ENCODE data around the gene ADARB2.
"Not testable (repeated sequence)": the region's sequence is repeated elsewhere in the genome, so short reads cannot be mapped to it uniquely, and the experiment has no call there.

Gene ADARB2

DNA sequence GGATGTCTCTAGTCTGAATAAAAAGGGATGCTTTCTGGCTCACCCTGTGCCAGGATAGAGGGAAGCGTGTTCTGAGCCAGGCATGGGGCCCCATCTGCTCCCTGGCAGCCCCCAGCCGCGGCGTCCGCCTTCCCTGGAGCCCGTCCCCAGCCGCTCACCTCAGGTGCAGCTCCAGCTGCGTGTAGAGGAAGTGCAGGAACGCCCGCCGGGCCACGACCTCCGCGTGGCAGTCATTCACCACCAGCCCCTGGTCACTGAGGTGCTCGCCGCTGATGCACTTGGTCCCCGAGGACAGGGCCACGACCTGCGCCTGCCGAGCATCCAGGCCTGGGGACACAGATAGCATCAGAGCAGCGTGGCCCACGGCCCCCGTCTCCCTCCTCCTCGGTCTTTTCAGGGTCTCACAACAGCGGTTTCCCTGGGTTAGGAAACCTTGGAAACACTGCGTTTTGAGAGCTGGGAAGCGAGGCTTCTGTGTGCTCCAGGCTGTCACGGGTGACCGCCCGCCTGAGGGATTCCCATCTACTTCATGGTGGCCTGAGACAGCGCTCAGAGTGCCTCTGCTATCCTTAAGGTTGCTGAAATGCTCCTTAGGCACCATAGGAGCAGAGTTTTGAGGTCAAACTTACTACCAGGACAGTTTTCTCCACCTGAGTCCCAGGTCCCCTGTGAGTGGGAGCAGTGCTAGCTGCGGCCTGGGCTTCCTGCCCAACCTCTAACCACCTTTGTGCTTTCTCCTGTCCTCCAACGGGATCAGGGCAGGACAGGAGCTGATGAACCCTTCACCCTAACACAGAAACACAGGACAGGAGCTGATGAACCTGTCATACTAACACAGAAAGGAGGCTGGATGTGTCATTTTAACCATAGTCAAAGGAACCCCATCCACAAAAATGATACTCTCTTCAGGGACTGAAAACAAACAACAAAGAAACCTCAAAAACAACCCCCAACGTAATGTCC, 495.1 kb downstream of the ADARB2 start:
- H3K4me1 Mint-ChIP-seq (ENCODE audit: low read depth) = peaks cover 7% of the 10 kb centered on the region
- H3K9me3 Mint-ChIP-seq = peaks cover 4% of the 10 kb centered on the region
- no peak overlapping the region for H3K4me3 Mint-ChIP-seq
- H3K27ac Mint-ChIP-seq = no peak overlapping the region
- H3K27me3 Mint-ChIP-seq = peaks cover 19% of the 10 kb centered on the region
- no peaks in the 10 kb centered on the region for H3K36me3 Mint-ChIP-seq (ENCODE audit: low read depth)

DNA sequence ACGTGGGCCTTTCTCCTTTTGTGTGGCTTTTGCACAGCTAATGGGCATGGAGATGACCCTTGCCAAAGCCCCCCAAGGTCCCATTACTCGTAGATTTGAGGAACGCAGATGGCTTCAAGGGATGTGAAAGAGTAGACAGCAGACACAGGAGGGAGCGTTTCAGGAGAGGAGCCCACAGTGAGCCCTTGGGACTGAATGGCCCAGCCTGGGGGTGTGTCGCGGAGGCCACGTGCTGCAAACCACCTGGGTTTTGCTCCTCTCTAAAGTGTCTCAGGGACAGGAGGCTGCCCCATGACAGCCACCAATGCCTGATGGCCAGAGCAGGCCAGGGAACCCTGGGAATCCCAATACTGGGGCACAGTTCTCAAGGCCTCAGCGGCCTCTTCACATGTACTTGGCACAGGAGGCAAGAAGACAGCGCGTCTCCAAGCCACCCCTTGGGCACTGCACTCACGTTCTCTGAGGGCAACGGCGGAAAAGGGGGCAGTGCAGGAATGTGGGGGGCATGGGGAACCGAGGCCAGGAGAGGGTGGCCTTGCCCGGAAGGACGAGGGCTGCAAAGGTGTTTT, 495.9 kb downstream of the ADARB2 start:
- Mint-ChIP-seq H3K9me3 (peaks cover 4% of the 10 kb centered on the region), H3K4me1 (ENCODE audit: low read depth) (peaks cover 7% of the 10 kb centered on the region), H3K4me3 (no peak overlapping the region), H3K27me3 (peaks cover 13% of the 10 kb centered on the region), H3K27ac (no peak overlapping the region), H3K36me3 (ENCODE audit: low read depth) (no peaks in the 10 kb centered on the region)

DNA sequence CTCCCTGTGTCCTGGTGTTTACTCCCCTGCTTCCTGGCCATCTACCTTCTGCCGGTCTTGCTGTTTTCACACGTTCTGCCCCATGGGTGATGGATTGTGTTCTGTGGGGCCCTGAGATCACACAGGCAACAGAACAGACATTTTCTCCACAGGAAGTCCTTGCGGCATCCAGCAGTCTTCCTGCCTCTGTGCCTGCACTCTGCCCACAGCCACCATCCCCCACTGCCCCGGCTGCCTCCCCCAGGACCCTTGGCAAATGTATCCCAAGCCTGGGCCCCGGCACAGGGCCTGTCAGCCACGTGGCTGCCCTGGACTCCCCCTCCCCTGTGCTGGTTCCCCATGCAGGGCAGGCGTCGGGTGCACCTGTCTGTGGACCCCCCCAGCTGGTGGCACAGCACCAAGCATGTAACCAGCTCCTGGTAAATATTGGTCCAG, 497.0 kb downstream of the ADARB2 start:
- Mint-ChIP-seq H3K27me3 (peaks cover 13% of the 10 kb centered on the region), H3K27ac (peak overlapping the region; percentile 70), H3K9me3 (peaks cover 4% of the 10 kb centered on the region), H3K36me3 (ENCODE audit: low read depth) (no peaks in the 10 kb centered on the region), H3K4me1 (ENCODE audit: low read depth) (peaks cover 7% of the 10 kb centered on the region), H3K4me3 (peak overlapping the region; percentile 26)

DNA sequence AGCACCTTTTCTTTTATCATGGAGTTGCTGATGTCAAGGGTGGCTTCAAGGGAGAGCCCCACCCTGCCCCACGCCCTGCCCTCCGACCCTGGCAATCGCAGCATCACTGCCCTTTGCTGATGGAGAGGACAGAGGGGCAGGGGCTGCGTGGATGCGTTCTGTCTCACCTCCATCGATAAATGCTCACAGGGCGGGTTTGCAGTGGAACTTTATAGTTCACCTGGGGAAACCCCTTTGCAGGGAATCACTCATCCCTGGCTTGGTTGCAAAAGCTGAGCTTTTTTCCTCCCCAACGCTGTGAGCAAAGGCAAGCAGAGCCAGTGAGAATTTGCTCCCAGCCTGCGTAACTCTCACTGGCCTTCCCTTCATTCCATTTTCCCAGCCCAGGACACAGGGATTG, 504.3 kb downstream of the ADARB2 start:
- Mint-ChIP-seq H3K4me3 (no peak overlapping the region), H3K9me3 (no peaks in the 10 kb centered on the region), H3K27me3 (peaks cover 5% of the 10 kb centered on the region), H3K4me1 (ENCODE audit: low read depth) (no peaks in the 10 kb centered on the region), H3K36me3 (ENCODE audit: low read depth) (no peaks in the 10 kb centered on the region), H3K27ac (no peak overlapping the region)

DNA sequence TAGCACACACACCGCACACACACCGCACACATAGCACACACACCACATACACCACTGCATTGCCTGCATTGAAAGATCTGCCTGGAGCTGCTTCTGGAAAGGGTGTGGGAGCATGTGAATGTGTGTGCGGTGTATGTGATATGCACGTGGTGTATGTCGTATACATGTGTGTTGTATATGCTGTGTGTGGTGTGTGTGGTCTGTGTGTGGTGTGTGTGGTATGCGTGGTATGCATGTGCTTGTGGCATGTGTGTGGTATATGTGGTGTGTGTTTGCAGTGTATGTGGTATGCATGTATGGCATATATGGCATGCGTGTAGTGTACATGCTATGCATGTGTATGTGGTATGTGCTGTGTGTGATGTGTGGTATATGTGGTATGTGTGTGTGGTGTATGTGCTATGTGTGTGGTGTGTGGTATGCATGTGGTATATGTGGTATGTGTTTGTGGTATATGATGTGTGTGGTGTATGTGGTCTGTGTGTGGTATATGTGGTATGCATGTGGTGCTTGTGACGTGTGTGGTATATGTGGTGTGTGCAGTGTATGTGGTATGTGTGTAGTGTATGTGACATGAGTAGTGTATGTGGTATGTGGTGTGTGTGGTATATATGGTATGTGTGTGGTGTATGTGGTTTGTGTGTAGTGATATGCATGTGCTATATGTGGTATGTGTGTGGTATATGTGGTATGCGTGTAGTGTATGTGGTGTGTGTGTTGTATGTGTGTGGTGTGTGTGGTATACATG, 505.0 kb downstream of the ADARB2 start:
- no peaks in the 10 kb centered on the region for H3K36me3 Mint-ChIP-seq (ENCODE audit: low read depth)
- peaks cover 5% of the 10 kb centered on the region for H3K27me3 Mint-ChIP-seq
- no peaks in the 10 kb centered on the region for H3K9me3 Mint-ChIP-seq
- no peak overlapping the region for H3K27ac Mint-ChIP-seq
- H3K4me1 Mint-ChIP-seq (ENCODE audit: low read depth) = no peaks in the 10 kb centered on the region
- no peak overlapping the region for H3K4me3 Mint-ChIP-seq

DNA sequence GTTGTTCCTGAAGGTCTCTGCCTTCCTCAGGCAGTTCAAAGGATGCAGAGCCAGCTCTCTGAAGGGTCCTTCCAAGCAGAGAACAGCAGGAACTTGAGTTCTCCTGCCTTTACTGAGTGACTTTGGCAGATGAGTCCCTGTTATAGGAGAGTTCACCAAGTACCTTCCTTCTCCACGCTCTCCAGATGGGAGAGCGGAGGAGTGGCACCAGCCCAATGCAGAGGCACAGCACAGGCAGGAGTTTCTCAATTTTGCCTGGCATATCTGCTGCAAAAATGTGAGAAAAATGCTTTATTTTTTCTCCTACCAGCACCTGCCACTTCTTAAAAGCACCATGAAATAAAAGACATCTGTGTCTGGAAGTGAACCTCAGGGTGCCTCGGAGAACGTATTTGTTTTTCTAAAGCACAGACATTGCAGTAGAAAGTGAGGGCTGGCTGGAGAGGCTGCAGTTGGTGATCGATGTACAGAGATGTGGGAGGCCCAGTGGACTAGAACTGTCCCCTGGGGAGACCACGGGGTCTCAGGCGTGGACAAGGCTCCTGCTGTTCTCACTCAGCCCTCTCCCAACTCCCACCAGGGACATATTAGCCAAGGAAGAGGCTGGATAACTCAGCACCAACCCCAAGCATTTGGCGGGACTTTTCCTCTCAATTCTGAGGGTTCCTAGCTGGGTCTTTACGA, 506.6 kb downstream of the ADARB2 start:
- no peak overlapping the region for H3K4me3 Mint-ChIP-seq
- no peaks in the 10 kb centered on the region for H3K9me3 Mint-ChIP-seq
- H3K27ac Mint-ChIP-seq = no peak overlapping the region
- H3K4me1 Mint-ChIP-seq (ENCODE audit: low read depth) = no peaks in the 10 kb centered on the region
- H3K36me3 Mint-ChIP-seq (ENCODE audit: low read depth) = no peaks in the 10 kb centered on the region
- peaks cover 5% of the 10 kb centered on the region for H3K27me3 Mint-ChIP-seq

DNA sequence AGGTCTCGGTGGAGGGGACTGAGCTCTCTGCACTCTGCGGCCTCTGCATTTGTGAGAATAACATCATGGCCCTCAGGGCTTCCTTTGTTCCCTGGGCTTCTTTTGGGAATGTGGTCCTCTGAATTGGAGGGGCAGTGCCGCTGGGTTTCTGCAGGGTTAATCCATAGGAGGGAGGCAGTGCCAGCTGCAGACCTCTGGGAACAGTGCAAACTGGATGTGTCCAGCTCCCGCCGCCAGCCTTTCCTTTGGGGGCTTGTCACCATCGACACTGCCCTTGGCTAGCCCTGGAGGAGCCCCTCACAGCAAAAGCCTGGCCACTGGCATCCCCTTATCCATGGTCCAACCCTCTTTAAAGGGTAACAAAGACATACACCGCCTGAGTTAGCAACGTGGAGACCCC, 507.2 kb downstream of the ADARB2 start:
- peaks cover 5% of the 10 kb centered on the region for H3K27me3 Mint-ChIP-seq
- H3K36me3 Mint-ChIP-seq (ENCODE audit: low read depth) = no peaks in the 10 kb centered on the region
- H3K27ac Mint-ChIP-seq = no peak overlapping the region
- no peaks in the 10 kb centered on the region for H3K9me3 Mint-ChIP-seq
- no peak overlapping the region for H3K4me3 Mint-ChIP-seq
- H3K4me1 Mint-ChIP-seq (ENCODE audit: low read depth) = no peaks in the 10 kb centered on the region

DNA sequence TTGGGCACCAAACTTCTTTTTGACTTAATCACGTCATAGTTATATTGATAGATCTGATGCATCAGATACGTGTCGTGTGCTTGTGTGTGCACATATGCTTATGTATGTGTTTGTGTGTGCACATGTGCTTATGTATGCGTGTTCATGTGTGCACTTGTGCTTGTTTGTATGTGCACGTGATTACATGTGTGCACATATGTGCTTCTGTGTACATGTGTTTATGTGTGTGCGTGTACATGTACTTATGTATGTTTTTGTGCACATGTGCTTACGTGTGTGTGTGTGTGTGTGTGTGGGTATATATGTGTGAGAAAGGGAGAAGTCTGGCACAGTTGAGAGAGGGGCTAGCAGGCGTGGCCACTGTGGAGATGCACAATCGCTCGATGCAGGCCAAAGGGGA, 507.8 kb downstream of the ADARB2 start:
- H3K36me3 Mint-ChIP-seq (ENCODE audit: low read depth) = no peaks in the 10 kb centered on the region
- H3K27ac Mint-ChIP-seq = no peak overlapping the region
- no peaks in the 10 kb centered on the region for H3K4me1 Mint-ChIP-seq (ENCODE audit: low read depth)
- H3K4me3 Mint-ChIP-seq = no peak overlapping the region
- H3K9me3 Mint-ChIP-seq = no peaks in the 10 kb centered on the region
- H3K27me3 Mint-ChIP-seq = peaks cover 5% of the 10 kb centered on the region

DNA sequence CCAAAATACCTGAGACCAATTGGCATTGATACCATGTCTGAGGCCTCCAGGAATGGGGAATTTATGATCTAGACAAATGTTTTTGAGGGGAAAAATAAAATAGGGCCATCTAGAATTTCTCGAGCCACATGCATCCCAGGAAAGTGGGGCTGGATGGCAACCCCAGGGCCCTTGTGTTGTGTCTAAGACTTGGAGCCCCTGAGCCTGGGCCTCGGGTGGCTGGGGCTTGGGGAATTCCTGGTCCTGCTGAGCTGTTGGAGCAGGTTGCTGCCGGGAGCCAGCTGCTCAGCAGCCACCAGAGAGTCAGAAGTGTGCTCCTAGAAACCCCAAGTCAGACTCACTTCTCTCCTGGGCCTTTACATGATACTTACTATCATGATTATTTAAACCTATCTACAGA, 508.2 kb downstream of the ADARB2 start:
- H3K27ac Mint-ChIP-seq = no peak overlapping the region
- H3K9me3 Mint-ChIP-seq = no peaks in the 10 kb centered on the region
- no peaks in the 10 kb centered on the region for H3K36me3 Mint-ChIP-seq (ENCODE audit: low read depth)
- no peaks in the 10 kb centered on the region for H3K4me1 Mint-ChIP-seq (ENCODE audit: low read depth)
- H3K4me3 Mint-ChIP-seq = no peak overlapping the region
- peaks cover 5% of the 10 kb centered on the region for H3K27me3 Mint-ChIP-seq

DNA sequence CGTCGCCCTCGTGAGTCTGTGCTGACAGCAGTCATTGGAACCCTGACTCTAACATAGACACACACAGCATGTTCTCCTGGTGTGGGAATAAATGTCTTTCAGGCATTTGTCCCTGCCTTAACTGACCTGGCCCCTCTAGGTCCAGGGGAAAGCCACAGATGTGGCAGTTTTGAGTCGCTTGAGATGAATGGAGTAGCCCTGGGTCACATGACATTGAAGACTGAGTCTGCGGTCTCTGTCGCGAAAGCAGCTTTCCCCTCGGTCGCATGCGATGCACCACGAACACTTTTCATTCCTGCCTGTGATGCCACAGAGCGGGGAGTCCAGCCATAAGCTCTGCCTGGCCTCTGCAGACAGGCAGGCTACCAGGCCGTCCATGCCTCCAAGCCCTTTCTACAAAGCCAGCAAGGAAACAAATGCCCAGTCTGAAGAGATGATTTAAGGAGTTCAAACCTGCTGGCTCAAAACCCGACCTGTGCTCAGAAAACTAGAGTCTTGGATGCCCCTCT, 508.8 kb downstream of the ADARB2 start:
- peaks cover 5% of the 10 kb centered on the region for H3K27me3 Mint-ChIP-seq
- H3K9me3 Mint-ChIP-seq = no peaks in the 10 kb centered on the region
- H3K36me3 Mint-ChIP-seq (ENCODE audit: low read depth) = no peaks in the 10 kb centered on the region
- H3K27ac Mint-ChIP-seq = no peak overlapping the region
- no peak overlapping the region for H3K4me3 Mint-ChIP-seq
- H3K4me1 Mint-ChIP-seq (ENCODE audit: low read depth) = no peaks in the 10 kb centered on the region

DNA sequence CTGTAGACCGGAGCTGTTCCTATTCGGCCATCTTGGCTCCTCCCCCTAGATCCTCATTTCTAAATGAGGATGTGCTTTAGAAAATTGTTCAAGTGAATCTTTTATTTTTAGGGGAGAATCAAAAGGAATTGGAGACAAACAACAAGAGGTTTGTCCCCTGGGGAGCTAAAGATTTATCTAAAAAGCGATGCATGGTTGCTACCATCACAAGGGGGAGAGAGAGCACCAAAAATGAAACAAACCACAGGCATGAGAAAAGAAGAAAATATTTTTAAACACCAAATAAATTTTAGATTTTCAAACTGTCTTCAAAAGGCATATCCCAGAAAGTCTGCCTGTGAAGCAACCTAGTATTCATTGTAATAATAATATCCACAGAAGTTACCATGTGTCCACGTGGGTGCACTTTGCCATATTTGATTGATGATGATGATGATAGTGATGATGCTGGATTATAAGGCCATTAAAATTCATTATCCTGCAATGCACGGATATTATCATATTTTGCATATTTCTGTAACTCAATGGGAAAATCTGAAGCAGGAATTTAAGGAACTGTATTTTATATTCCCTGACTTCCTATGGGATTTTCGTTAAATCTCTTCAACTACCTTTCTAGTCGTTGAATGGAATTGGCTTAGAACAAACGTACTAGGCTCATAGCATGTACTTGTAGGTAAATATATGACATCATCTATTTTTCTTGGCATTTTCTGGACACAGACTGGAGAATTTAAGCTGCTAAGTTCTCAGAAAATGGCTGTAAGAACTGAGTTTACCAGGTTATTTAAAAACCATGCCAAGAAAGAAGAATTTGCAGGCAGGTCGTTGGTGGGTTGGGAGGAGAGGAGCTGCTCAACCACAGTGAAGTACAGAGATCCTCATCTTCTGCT, 509.6 kb downstream of the ADARB2 start:
- no peak overlapping the region for H3K4me3 Mint-ChIP-seq
- H3K36me3 Mint-ChIP-seq (ENCODE audit: low read depth) = no peaks in the 10 kb centered on the region
- H3K27me3 Mint-ChIP-seq = peaks cover 5% of the 10 kb centered on the region
- H3K4me1 Mint-ChIP-seq (ENCODE audit: low read depth) = no peaks in the 10 kb centered on the region
- H3K27ac Mint-ChIP-seq = no peak overlapping the region
- H3K9me3 Mint-ChIP-seq = no peaks in the 10 kb centered on the region

DNA sequence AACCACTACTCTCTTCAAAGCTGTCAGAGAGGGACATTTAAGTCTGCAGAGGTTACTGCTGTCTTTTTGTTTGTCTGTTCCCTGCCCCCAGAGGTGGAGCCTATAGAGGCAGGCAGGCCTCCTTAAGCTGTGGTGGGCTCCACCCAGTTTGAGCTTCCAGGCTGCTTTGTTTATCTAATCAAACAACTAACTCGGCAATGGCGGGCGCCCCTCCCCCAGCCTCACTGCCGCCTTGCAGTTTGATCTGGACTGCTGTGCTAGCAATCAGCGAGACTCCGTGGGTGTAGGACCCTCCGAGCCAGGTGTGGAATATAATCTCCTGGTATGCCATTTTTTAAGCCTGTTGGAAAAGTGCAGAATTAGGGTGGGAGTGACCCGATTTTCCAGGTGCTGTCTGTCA, 510.4 kb downstream of the ADARB2 start:
- H3K36me3 Mint-ChIP-seq (ENCODE audit: low read depth); H3K9me3 Mint-ChIP-seq; H3K27me3 Mint-ChIP-seq; H3K4me3 Mint-ChIP-seq; H3K27ac Mint-ChIP-seq; H3K4me1 Mint-ChIP-seq (ENCODE audit: low read depth): not testable (repeated sequence)

DNA sequence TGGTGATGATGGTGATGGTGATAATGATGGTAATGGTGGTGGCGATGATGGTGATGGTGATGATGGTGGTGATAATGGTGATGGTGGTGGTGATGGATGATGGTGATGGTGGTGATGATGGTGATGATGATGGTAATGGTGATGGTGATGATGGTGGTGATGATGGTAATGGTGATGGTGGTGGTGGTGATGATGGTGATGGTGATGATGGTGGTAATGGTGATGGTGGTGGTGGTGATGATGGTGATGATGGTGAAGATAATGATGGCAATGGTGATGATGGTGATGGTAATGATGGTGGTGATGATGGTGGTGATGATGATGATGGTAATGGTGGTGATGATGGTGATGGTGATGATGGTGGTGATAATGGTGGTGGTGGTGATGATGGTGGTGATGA, 517.5 kb downstream of the ADARB2 start:
- not testable (repeated sequence) for H3K36me3 Mint-ChIP-seq (ENCODE audit: low read depth); H3K4me3 Mint-ChIP-seq; H3K27me3 Mint-ChIP-seq; H3K4me1 Mint-ChIP-seq (ENCODE audit: low read depth); H3K9me3 Mint-ChIP-seq; H3K27ac Mint-ChIP-seq

DNA sequence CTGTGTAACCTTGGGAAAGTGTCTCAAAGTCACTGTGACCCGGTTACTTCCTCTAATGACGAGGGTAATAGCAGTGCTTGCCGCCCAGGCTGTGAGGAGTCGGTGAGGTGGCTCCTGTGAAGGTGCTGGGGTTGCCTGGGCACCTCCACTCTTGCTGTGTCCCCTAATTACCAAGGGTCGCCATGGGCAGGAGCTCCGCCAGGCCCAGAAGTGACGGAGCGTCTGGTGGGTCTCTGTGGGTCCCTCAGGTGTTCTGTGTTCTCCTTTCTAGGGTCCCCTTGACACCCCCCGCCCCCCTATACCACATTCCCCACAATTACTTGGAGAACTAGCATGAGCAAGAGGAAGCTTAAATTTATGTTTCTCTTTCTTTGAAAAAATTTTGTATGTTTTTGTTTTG, 519.7 kb downstream of the ADARB2 start:
- H3K27me3 Mint-ChIP-seq = no peaks in the 10 kb centered on the region
- no peaks in the 10 kb centered on the region for H3K9me3 Mint-ChIP-seq
- H3K36me3 Mint-ChIP-seq (ENCODE audit: low read depth) = no peaks in the 10 kb centered on the region
- H3K4me3 Mint-ChIP-seq = no peak overlapping the region
- no peak overlapping the region for H3K27ac Mint-ChIP-seq
- H3K4me1 Mint-ChIP-seq (ENCODE audit: low read depth) = no peaks in the 10 kb centered on the region
